K562 (cell line): ENCODE measurements around the gene PRTFDC1. TPM values are rescaled to one million over a fixed set of nuclear protein-coding genes. Genes with fewer than 3 reads are reported as not detected.

ENCODE experiments used
- ATAC-seq: fragments of 200-7000 bp; cut with Tn5 transposase; 3 replicates; pipeline ENCODE4 v1.9.1; 2020; ENCODE audit warnings: moderate library complexity
- BruUV-seq: library from RNA; stranded (reverse); fragments of 400-500 nt; replicated peaks from 2 replicates; lab custom pipeline; 2021; lab: Mats Ljungman, UMichigan
- CTCF ChIA-PET: fragments of 300-600 bp; formaldehyde crosslinking; extraction: SDS; loops from one replicate; lab custom pipeline; 2021; ENCODE audit warnings: low intra/inter-chr PET ratio; lab: Yijun Ruan, JAX
- POLR2A ChIA-PET: fragments of 300-600, 350-650 bp; sonication (Branson Sonifier 250); formaldehyde crosslinking; extraction: SDS; loops from one replicate; lab custom pipeline; 2021; ENCODE audit warnings: antibody characterized with exemption, inconsistent platforms; lab: Yijun Ruan, JAX
- DNase-seq, 4 experiments: peaks; one replicate each; pipeline versions ENCODE4 v3.0.0 to v3.0.0-alpha.2; 2011 to 2018; ENCODE audit warnings: low spot score in 3 of 4, mixed read lengths in 3 of 4; ENCODE audit errors: extremely low read depth in 1 of 4
- FAIRE-seq: peaks from 2 replicates; lab custom pipeline; 2011; peaks lifted over from hg19 to GRCh38; lab: Jason Lieb, UNC
- H2AFZ ChIP-seq: 2 replicates; pipeline ENCODE4 v1.6.0; 2011; ENCODE audit warnings: low read depth, low read length, control low read depth, inconsistent platforms
- H3K27ac ChIP-seq: fragments of 200-600 bp; 3 replicates; pipeline ENCODE4 v1.8.0; 2011; ENCODE audit warnings: low read depth, mild to moderate bottlenecking, control low read depth, inconsistent platforms, low read length, moderate library complexity, mixed read lengths; ENCODE audit errors: extremely low read depth
- H3K27me3 ChIP-seq, 2 experiments: fragments of 300-600 bp in 1 of 2; 2 replicates in 1 of 2; 3 replicates in 1 of 2; pipeline versions ENCODE4 v1.6.0 to v1.8.0; 2011; ENCODE audit warnings: inconsistent platforms in 2 of 2, low read length in 2 of 2, mild to moderate bottlenecking in 1 of 2, mixed read lengths in 1 of 2, moderate library complexity in 1 of 2; ENCODE audit not compliant: control insufficient read depth in 2 of 2, insufficient read depth in 2 of 2
- H3K36me3 ChIP-seq: fragments of 300-600 bp; 3 replicates; pipeline ENCODE4 v1.8.0; 2011; ENCODE audit warnings: mild to moderate bottlenecking, low read length, inconsistent platforms; ENCODE audit not compliant: control insufficient read depth, insufficient read depth
- H3K4me1 ChIP-seq, 2 experiments: fragments of 200-600 bp in 1 of 2; replicated peaks in 1 of 2; 2 replicates in 1 of 2; 3 replicates in 1 of 2; pipeline versions ENCODE4 v1.5.1 to v1.8.0; 2011; ENCODE audit warnings: inconsistent platforms in 2 of 2, low read length in 2 of 2, mild to moderate bottlenecking in 1 of 2, mixed read lengths in 1 of 2, moderate library complexity in 1 of 2; ENCODE audit not compliant: control insufficient read depth in 2 of 2, insufficient read depth in 2 of 2
- H3K4me2 ChIP-seq: 2 replicates; pipeline ENCODE4 v1.6.1; 2011; ENCODE audit warnings: low read length, control low read depth, inconsistent platforms, mixed read lengths; ENCODE audit not compliant: insufficient read depth
- H3K4me3 ChIP-seq: fragments of 200-600 bp; sonication (generic), shearing (Covaris generic); 2 replicates; pipeline ENCODE4 v1.5.1; 2016; ENCODE audit warnings: control low read depth, inconsistent platforms
- H3K79me2 ChIP-seq: fragments of 200-600 bp; 3 replicates; pipeline ENCODE4 v1.8.0; 2011; ENCODE audit warnings: low read length, inconsistent platforms; ENCODE audit not compliant: control insufficient read depth, insufficient read depth
- H3K9ac ChIP-seq, 2 experiments: 2 replicates each; pipeline versions ENCODE4 v1.6.0 to v1.6.1; 2011; ENCODE audit warnings: low read depth in 2 of 2, low read length in 2 of 2, control low read depth in 1 of 2, inconsistent platforms in 1 of 2, mild to moderate bottlenecking in 1 of 2, mixed read lengths in 1 of 2; ENCODE audit not compliant: insufficient read depth in 1 of 2
- H3K9me1 ChIP-seq: one replicate; pipeline ENCODE4 v1.6.0; 2011; ENCODE audit warnings: inconsistent platforms, mild to moderate bottlenecking, low read length, moderate library complexity; ENCODE audit not compliant: control insufficient read depth, insufficient read depth
- H3K9me3 ChIP-seq: replicated peaks from 2 replicates; pipeline ENCODE4 v1.5.1; 2011; ENCODE audit warnings: low read depth, low read length, inconsistent platforms; ENCODE audit not compliant: control insufficient read depth, insufficient read depth
- H4K20me1 ChIP-seq: replicated peaks from 2 replicates; pipeline ENCODE4 v1.6.1; 2011; ENCODE audit warnings: low read length, inconsistent platforms, mixed read lengths; ENCODE audit not compliant: control insufficient read depth, insufficient read depth
- ATF1 ChIP-seq, 2 experiments: fragments of 450-650 bp in 1 of 2; IDR thresholded peaks; 2 replicates each; pipeline ENCODE4 v1.6.1; 2016; ENCODE audit warnings: missing compliant biosample characterization in 1 of 2, missing genetic modification characterization in 1 of 2
- EWSR1 ChIP-seq: fragments of 450-650 bp; IDR thresholded peaks from 2 replicates; pipeline ENCODE4 v1.6.1; 2018; ENCODE audit warnings: borderline replicate concordance, mild to moderate bottlenecking, low read depth, moderate library complexity; ENCODE audit not compliant: partially characterized antibody
- HEY1 ChIP-seq: fragments of 250-450 bp; sonication (Bioruptor Pico); IDR thresholded peaks from 2 replicates; pipeline ENCODE4 v1.5.0; 2020; ENCODE audit warnings: mild to moderate bottlenecking, moderate library complexity, borderline replicate concordance
- JUNB ChIP-seq: fragments of 450-650 bp; formaldehyde crosslinking; conservative IDR thresholded peaks from 2 replicates; pipeline ENCODE4 v1.4.0; 2020; ENCODE audit warnings: mild to moderate bottlenecking
- NR4A1 ChIP-seq, 2 experiments: fragments of 250-450 bp in 1 of 2; fragments of 450-650 bp in 1 of 2; sonication (Bioruptor Pico) in 1 of 2; IDR thresholded peaks; 2 replicates each; pipeline versions ENCODE4 v1.4.0 to v1.6.1; 2016 to 2020; ENCODE audit warnings: mild to moderate bottlenecking in 2 of 2, missing compliant biosample characterization in 1 of 2, missing genetic modification characterization in 1 of 2, moderate library complexity in 1 of 2
- PHF20 ChIP-seq: fragments of 450-650 bp; IDR thresholded peaks from 2 replicates; pipeline ENCODE4 v1.6.1; 2018; ENCODE audit not compliant: partially characterized antibody
- RBFOX2 ChIP-seq: fragments of 200-400 bp; formaldehyde crosslinking; IDR thresholded peaks from 2 replicates; pipeline ENCODE4 v1.6.1; 2017; ENCODE audit warnings: low read depth, mild to moderate bottlenecking, low read length, moderate library complexity
- ZKSCAN8 ChIP-seq: fragments of 200-800 bp; sonication (Bioruptor generic); IDR thresholded peaks from 2 replicates; pipeline ENCODE4 v1.6.1; 2016; ENCODE audit warnings: missing genetic modification characterization, missing compliant biosample characterization
- ZNF583 ChIP-seq: fragments of 250-450 bp; sonication (Bioruptor Pico); IDR thresholded peaks from 2 replicates; pipeline ENCODE4 v1.4.0; 2020
- WGBS: fragments of 100-300 bp; shearing (Covaris generic); methylation state at CpG from one replicate; pipeline ENCODE4 v1.1.6; 2016; ENCODE audit warnings: low coverage, mixed read lengths; ENCODE audit not compliant: insufficient coverage; ENCODE audit errors: missing lambda C conversion rate; 5-methylcytosine and 5-hydroxymethylcytosine counted together
- in situ Hi-C: fragments of 300-500 bp; cut with MboI; formaldehyde crosslinking; loops from 4 replicates; pipeline ENCODE4 v1.15.0; 2018; ENCODE audit warnings: inconsistent platforms, mixed read lengths
- intact Hi-C: fragments of 100-400 bp; cut with micrococcal nuclease; formaldehyde crosslinking; loops from 2 replicates; pipeline ENCODE4 v1.14.2; 2022
- polyA plus RNA-seq, 8 experiments: library from polyadenylated mRNA; depleted of rRNA in 4 of 8; stranded (reverse) in 5 of 8; unstranded in 3 of 8; fragments of >200 nt; fragmentation: Nextera tagmentation in 2 of 8; fragmentation: Illumina TruSeq in 1 of 8; extraction: Ambion mirVana in 2 of 8; extraction: Trizol in 1 of 8; gene quantifications; 2 replicates each; pipeline versions ENCODE4 v1.2.1 to v1.2.3, GENCODE V29; 2011 to 2014; ENCODE audit warnings: inconsistent platforms in 1 of 8, missing spikeins in 1 of 8
- total RNA-seq, 7 experiments: library from RNA; depleted of rRNA in 6 of 7; stranded (reverse); fragments of >200 nt in 6 of 7; fragmentation: Illumina TruSeq in 2 of 7; extraction: Trizol in 2 of 7; gene quantifications; 2 replicates each; pipeline versions ENCODE4 v1.2.1 to v1.2.3, GENCODE V29; 2011 to 2021; ENCODE audit warnings: low replicate concordance in 1 of 7
- TF ChIP-seq, protein P1 (sequence below): fragments of 450-650 bp; formaldehyde crosslinking; IDR thresholded peaks from 2 replicates; pipeline ENCODE4 v1.4.0; 2020; ENCODE audit warnings: mild to moderate bottlenecking, moderate library complexity
- TF ChIP-seq, protein P2 (sequence below), 3 experiments: fragments of 200-800 bp in 1 of 3; fragments of 250-450 bp in 1 of 3; fragments of 450-650 bp in 1 of 3; sonication (Bioruptor Pico) in 1 of 3; sonication (Bioruptor generic) in 1 of 3; formaldehyde crosslinking in 1 of 3; IDR thresholded peaks; 2 replicates each; pipeline versions ENCODE4 v1.6.1 to v1.8.0; 2016 to 2022; ENCODE audit warnings: mild to moderate bottlenecking in 2 of 3, missing genetic modification characterization in 2 of 3, missing compliant biosample characterization in 1 of 3, moderate library complexity in 1 of 3
- TF ChIP-seq, protein P3 (sequence below): fragments of 450-650 bp; formaldehyde crosslinking; conservative IDR thresholded peaks from 2 replicates; pipeline ENCODE4 v1.4.0; 2022; ENCODE audit warnings: mild to moderate bottlenecking, missing genetic modification characterization

PRTFDC1 gene
- total and polyA plus RNA-seq, 9 of the 15 experiments (the other 6 are each of a cell fraction or from before 2014, with no cell fraction given), result 7.0 to 27.6 (median 10.0) TPM

DNA sequence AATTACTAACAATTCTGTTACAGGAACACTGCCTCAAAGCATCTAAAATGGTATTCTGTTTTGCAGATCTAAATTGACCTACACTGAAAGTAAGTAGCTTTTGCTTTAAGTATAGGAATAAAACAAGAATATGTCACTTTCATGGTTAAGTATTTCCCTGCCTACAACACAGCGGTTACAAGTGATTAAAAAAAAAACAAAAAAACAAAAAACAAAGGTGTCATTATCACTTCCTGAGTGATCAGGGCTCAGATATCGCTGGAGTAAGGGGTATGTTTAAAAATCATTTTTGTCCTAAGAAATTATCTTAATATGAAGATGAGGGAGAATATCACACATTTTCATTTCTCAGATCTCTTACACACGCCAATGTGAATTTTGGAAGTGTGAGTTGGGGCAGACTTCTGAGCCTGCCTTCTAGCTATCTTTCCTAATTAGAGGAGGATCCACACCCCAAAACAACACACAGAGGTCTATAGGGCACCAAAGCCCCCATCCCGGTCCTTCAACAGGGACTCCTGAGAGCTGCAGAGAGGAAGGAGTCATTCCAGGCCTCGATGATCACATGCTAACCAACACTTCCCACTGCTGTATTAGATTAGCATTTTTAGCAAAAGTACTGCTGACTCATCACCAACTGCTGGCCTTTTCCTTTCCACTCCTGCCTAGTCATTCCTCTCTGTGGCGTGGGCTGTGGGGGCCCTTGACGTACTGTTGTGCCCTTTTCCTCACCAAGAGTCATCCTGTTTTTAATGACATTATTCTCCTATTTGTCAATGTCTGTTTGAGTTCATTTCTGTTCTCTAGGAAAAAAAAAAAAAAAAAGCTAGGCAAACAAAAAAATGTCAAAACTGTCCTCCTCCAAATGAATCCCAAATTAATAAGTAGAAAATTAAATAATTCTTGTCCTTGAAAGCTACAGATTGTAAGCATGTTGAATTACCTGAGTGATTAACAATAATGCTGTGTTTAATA lies 31.2 kb downstream of the PRTFDC1 start:
- ChIA-PET POLR2A (interaction anchor here (0.9 to 1.3 kb wide), 2 partner anchors 9 to 31 kb away, joined by 3 to 4 read pairs; no protein-coding TSS in a partner anchor), CTCF (interaction anchor here (0.7 kb wide), 1 partner anchor 161 kb away, joined by 6 read pairs; no protein-coding TSS in a partner anchor)
- Histone ChIP-seq H3K9me3 (peaks cover 5% of the 10 kb centered on the region; the same call in 1 of the 2 replicates), H3K4me1 (peaks cover 15 to 18% of the 10 kb centered on the region in 2 experiments), H3K27ac (peak overlapping the region; percentile 88), H3K4me3 (no peak overlapping the region), H3K4me2 (peak overlapping the region; percentile 27), H4K20me1 (no peaks in the 10 kb centered on the region), H3K9me1 (no peaks in the 10 kb centered on the region), H3K27me3 (no peaks in the 10 kb centered on the region), H3K36me3 (no peaks in the 10 kb centered on the region), H3K9ac (peak overlapping the region; percentile 15 to 62; a peak in 3 of 4 replicates), H3K79me2 (no peaks in the 10 kb centered on the region), H2AFZ (peak overlapping the region; percentile 61)
- intact Hi-C loops (loop anchor here (5.0 kb wide), 1 partner anchor 199 kb away; the partner anchor contains the start of gene ARHGAP21), in situ Hi-C loops (no loop called here)
- WGBS, result 5% methylated on average over 7 of the region's 7 CpGs
- FAIRE-seq, result peak; percentile 97
- no TSS peak for BruUV-seq
- peak; percentile 72 to 96 (median 83) for DNase-seq
- peak; percentile 98 for ATAC-seq
- peak; percentile 35; the same call in 1 of the 2 replicates for TF ChIP-seq JUNB (CRISPR knock-in tag)
- TF ChIP-seq, protein P1, sequence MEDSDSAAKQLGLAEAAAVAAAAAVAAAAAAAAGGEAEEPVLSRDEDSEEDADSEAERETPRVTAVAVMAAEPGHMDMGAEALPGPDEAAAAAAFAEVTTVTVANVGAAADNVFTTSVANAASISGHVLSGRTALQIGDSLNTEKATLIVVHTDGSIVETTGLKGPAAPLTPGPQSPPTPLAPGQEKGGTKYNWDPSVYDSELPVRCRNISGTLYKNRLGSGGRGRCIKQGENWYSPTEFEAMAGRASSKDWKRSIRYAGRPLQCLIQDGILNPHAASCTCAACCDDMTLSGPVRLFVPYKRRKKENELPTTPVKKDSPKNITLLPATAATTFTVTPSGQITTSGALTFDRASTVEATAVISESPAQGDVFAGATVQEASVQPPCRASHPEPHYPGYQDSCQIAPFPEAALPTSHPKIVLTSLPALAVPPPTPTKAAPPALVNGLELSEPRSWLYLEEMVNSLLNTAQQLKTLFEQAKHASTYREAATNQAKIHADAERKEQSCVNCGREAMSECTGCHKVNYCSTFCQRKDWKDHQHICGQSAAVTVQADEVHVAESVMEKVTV (CRISPR knock-in tag), result no peak
- TF ChIP-seq NR4A1 (CRISPR knock-in tag; IDR thresholded peaks at IDR 0.05), result peak; percentile 65; the same call in 1 of the 2 replicates
- no peak; the same call in 1 of the 2 replicates for TF ChIP-seq NR4A1 (tag; IDR thresholded peaks at IDR 0.05)
- TF ChIP-seq ZNF583 (CRISPR knock-in tag), result peak; percentile 83
- TF ChIP-seq, protein P2, sequence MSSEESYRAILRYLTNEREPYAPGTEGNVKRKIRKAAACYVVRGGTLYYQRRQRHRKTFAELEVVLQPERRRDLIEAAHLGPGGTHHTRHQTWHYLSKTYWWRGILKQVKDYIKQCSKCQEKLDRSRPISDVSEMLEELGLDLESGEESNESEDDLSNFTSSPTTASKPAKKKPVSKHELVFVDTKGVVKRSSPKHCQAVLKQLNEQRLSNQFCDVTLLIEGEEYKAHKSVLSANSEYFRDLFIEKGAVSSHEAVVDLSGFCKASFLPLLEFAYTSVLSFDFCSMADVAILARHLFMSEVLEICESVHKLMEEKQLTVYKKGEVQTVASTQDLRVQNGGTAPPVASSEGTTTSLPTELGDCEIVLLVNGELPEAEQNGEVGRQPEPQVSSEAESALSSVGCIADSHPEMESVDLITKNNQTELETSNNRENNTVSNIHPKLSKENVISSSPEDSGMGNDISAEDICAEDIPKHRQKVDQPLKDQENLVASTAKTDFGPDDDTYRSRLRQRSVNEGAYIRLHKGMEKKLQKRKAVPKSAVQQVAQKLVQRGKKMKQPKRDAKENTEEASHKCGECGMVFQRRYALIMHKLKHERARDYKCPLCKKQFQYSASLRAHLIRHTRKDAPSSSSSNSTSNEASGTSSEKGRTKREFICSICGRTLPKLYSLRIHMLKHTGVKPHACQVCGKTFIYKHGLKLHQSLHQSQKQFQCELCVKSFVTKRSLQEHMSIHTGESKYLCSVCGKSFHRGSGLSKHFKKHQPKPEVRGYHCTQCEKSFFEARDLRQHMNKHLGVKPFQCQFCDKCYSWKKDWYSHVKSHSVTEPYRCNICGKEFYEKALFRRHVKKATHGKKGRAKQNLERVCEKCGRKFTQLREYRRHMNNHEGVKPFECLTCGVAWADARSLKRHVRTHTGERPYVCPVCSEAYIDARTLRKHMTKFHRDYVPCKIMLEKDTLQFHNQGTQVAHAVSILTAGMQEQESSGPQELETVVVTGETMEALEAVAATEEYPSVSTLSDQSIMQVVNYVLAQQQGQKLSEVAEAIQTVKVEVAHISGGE (CRISPR knock-in tag; IDR thresholded peaks at IDR 0.05), result peak in 1 of 3 experiments; percentile 55; a peak in 1 of 6 replicates
- peak; percentile 36; the same call in 1 of the 2 replicates for TF ChIP-seq RBFOX2
- no peak for TF ChIP-seq ATF1 (CRISPR knock-in tag; IDR thresholded peaks at IDR 0.05)
- peak; percentile 90 for TF ChIP-seq ATF1 (tag; IDR thresholded peaks at IDR 0.05)
- no peak for TF ChIP-seq EWSR1
- peak; percentile 40; the same call in 1 of the 2 replicates for TF ChIP-seq ZKSCAN8 (CRISPR knock-in tag)
- TF ChIP-seq, protein P3, sequence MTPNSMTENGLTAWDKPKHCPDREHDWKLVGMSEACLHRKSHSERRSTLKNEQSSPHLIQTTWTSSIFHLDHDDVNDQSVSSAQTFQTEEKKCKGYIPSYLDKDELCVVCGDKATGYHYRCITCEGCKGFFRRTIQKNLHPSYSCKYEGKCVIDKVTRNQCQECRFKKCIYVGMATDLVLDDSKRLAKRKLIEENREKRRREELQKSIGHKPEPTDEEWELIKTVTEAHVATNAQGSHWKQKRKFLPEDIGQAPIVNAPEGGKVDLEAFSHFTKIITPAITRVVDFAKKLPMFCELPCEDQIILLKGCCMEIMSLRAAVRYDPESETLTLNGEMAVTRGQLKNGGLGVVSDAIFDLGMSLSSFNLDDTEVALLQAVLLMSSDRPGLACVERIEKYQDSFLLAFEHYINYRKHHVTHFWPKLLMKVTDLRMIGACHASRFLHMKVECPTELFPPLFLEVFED, result no peak
- TF ChIP-seq PHF20, result no peak
- no peak for TF ChIP-seq HEY1
